Fibroblast of lung (primary cell): ENCODE results near the gene ALG3. TPM values are rescaled to one million over a fixed set of nuclear protein-coding genes. Genes with fewer than 3 reads are reported as not detected.

ENCODE experiments used
- DNase-seq, 2 donors: peaks; one replicate each; pipeline versions ENCODE4 v3.0.0 to v3.0.0-alpha.2; 2010; ENCODE audit warnings: low read depth in 2 of 2
- H2AFZ ChIP-seq: 2 replicates; pipeline ENCODE4 v1.5.1; 2012; ENCODE audit warnings: low read length, control low read depth, inconsistent platforms
- H3K27ac ChIP-seq: 2 replicates; pipeline ENCODE4 v1.5.1; 2011; ENCODE audit warnings: low read length, control low read depth; ENCODE audit not compliant: insufficient read depth
- H3K27me3 ChIP-seq: 2 replicates; pipeline ENCODE4 v1.5.1; 2011; ENCODE audit warnings: mild to moderate bottlenecking, low read length; ENCODE audit not compliant: control insufficient read depth, insufficient read depth
- H3K36me3 ChIP-seq: 2 replicates; pipeline ENCODE4 v1.5.1; 2011; ENCODE audit warnings: low read length; ENCODE audit not compliant: control insufficient read depth, insufficient read depth
- H3K4me1 ChIP-seq: 2 replicates; pipeline ENCODE4 v1.5.1; 2011; ENCODE audit warnings: low read length; ENCODE audit not compliant: control insufficient read depth, insufficient read depth; ENCODE audit errors: extremely low read depth
- H3K4me2 ChIP-seq: 2 replicates; pipeline ENCODE4 v1.5.1; 2011; ENCODE audit warnings: low read length, control low read depth; ENCODE audit not compliant: insufficient read depth; ENCODE audit errors: extremely low read depth
- H3K4me3 ChIP-seq, 4 experiments: fragments of 200-600 bp in 1 of 4; sonication (generic) in 1 of 4; replicated peaks in 1 of 4; 2 replicates each; pipeline ENCODE4 v1.5.1; 2011 to 2016; ENCODE audit warnings: low read length in 4 of 4, low read depth in 3 of 4, mild to moderate bottlenecking in 3 of 4, control low read depth in 2 of 4, inconsistent platforms in 1 of 4, mixed read lengths in 1 of 4; ENCODE audit not compliant: insufficient read depth in 1 of 4; ENCODE audit errors: control extremely low read depth in 1 of 4
- H3K79me2 ChIP-seq: 2 replicates; pipeline ENCODE4 v1.5.1; 2012; ENCODE audit warnings: mild to moderate bottlenecking, low read length, inconsistent platforms; ENCODE audit not compliant: control insufficient read depth, insufficient read depth
- H3K9ac ChIP-seq: 2 replicates; pipeline ENCODE4 v1.5.1; 2011; ENCODE audit warnings: mild to moderate bottlenecking, low read length, control low read depth; ENCODE audit not compliant: insufficient read depth
- H3K9me3 ChIP-seq: 2 replicates; pipeline ENCODE4 v1.5.1; 2012; ENCODE audit warnings: low read depth, low read length; ENCODE audit not compliant: control insufficient read depth, insufficient read depth
- H4K20me1 ChIP-seq: 2 replicates; pipeline ENCODE4 v1.5.1; 2011; ENCODE audit warnings: low read length; ENCODE audit not compliant: control insufficient read depth, insufficient read depth; ENCODE audit errors: extremely low read depth
- CTCF ChIP-seq, 2 donors: IDR thresholded peaks in 1 of 2; conservative IDR thresholded peaks in 1 of 2; 1 replicate in 1 of 2; 2 replicates in 1 of 2; pipeline ENCODE4 v1.5.1; 2011 to 2012; ENCODE audit warnings: low read length in 2 of 2, control low read depth in 1 of 2, inconsistent platforms in 1 of 2, low read depth in 1 of 2, mild to moderate bottlenecking in 1 of 2
- EZH2 ChIP-seq: IDR thresholded peaks from 2 replicates; pipeline ENCODE4 v1.5.1; 2012; ENCODE audit warnings: low read length, control low read depth, mild to moderate bottlenecking; ENCODE audit errors: missing control alignments
- polyA minus RNA-seq: library from RNA; depleted of rRNA, polyadenylated mRNA; stranded (reverse); fragments of >200 nt; gene quantifications from 2 replicates; pipeline ENCODE4 v1.2.3, GENCODE V29; 2011; ENCODE audit warnings: low replicate concordance
- polyA plus RNA-seq, 2 donors: library from polyadenylated mRNA; depleted of rRNA in 1 of 2; stranded (reverse) in 1 of 2; unstranded in 1 of 2; fragments of >200 nt; gene quantifications; 2 replicates each; pipeline ENCODE4 v1.2.1, GENCODE V29; 2011 to 2012; ENCODE audit warnings: missing spikeins in 1 of 2
- total RNA-seq: library from RNA; depleted of rRNA; stranded (reverse); fragments of >200 nt; gene quantifications from 2 replicates; pipeline ENCODE4 v1.2.1, GENCODE V29; 2014

ALG3 gene
- 21.6 and 26.7 TPM in 2 replicates for total RNA-seq
- polyA plus RNA-seq, result 27.2 and 36.8 TPM in 2 replicates
- polyA plus RNA-seq (2012), result 36.0 and 53.6 TPM in 2 replicates
- 174 and 249 TPM in 2 replicates for polyA minus RNA-seq

DNA sequence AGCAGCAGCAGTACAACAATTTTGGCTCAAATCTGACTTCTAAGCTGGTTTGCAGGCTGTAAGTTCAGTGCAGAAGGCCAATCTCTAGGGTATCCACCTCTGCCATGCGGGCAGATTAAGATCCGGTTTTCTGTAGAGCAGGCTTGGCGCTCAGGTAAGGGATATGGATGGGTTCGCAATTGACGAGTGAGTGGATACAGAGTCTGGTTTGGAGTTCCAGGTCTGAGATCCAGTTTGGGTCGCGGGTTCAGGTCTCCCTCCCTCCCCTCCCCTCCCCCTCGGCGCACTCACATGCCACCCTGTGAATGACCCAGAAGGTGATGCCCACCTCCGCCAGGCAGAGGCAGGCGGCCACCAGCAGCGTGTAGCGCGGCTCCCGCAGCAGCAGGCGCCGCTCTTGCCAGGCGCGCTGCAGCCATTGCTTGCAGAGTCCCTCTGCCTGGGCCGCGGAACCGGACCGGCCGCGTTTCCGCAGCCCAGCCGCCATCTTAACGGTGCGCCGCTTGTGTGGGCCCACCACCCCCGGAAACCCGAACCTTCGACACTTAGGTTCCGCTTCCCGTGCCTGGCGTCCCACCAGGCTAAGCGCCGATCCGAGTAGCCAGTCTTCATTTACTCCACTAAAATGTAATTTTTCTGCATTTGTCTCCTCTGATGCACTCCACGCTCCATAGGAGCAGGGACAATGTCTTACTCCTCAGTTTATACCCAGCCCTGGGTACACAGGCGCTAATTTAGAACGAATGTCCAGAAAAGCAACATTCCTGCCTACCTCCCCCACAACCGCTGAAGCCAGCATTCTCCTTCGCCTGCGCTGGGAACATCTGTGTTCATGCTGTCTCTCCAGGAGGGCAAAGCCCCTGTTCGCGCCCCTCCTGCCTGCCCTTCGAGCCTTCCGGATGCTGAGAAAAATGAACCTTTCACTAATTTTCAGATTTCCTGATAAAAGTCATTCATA, at the start of gene ALG3:
ALG3 (minus strand) TSS at position 509 of the 958 bp plus-strand sequence; CDS start at position 487, 22 bp downstream.
- no peaks in the 10 kb centered on the region for H4K20me1 ChIP-seq
- H2AFZ ChIP-seq, result peak within 1 kb of the TSS; percentile 98
- peak; percentile 87 to 90 for DNase-seq
- peak within 1 kb of the TSS; percentile 100 for H3K4me2 ChIP-seq
- no peak for TF ChIP-seq EZH2
- no peak for TF ChIP-seq CTCF (conservative IDR thresholded peaks at IDR 0.05 in 1 of 2, IDR thresholded peaks at IDR 0.05 in 1 of 2; ENCODE audit: low read depth in 1 of 2, low read length in 2 of 2)
- no peaks in the 10 kb centered on the region for H3K4me1 ChIP-seq
- peak within 1 kb of the TSS; percentile 70 for H3K9ac ChIP-seq
- H3K36me3 ChIP-seq, result peaks cover 7% of the 10 kb centered on the region
- H3K27me3 ChIP-seq, result no peaks in the 10 kb centered on the region
- H3K9me3 ChIP-seq, result no peaks in the 10 kb centered on the region
- peak within 1 kb of the TSS; percentile 79 to 100 (median 90) for H3K4me3 ChIP-seq
- H3K79me2 ChIP-seq, result peaks cover 13% of the 10 kb centered on the region
- peak within 1 kb of the TSS; percentile 92 for H3K27ac ChIP-seq

DNA sequence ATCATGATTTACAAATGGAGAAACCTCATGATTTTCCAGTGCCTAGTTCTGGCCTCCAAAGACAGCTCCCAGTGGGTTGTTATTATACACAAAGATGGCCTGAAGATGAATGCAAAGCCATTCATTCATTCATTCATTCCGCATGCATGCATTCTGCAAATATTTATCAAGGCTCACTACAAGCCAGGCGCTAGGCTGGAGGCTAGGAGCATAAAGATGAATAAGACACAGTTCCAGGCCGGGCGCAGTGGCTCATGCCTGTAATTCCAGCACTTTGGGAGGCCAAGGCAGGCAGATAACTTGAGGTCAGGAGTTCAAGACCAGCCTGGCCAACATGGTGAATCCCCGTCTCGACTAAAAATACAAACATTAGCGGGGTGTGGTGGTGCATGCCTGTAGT, 47.9 kb upstream of the ALG3 start:
- H3K36me3 ChIP-seq, result peaks cover under 1% of the 10 kb centered on the region
- H3K9ac ChIP-seq, result no peak overlapping the region
- peaks cover 7% of the 10 kb centered on the region for H3K27me3 ChIP-seq
- peaks cover 5% of the 10 kb centered on the region for H3K4me1 ChIP-seq
- no peak overlapping the region for H3K4me2 ChIP-seq
- no peak overlapping the region for H3K27ac ChIP-seq
- no peak overlapping the region for H3K4me3 ChIP-seq
- no peaks in the 10 kb centered on the region for H4K20me1 ChIP-seq
- no peak overlapping the region for H2AFZ ChIP-seq
- H3K9me3 ChIP-seq, result no peaks in the 10 kb centered on the region
- no peak for DNase-seq
- TF ChIP-seq EZH2, result no peak
- TF ChIP-seq CTCF (conservative IDR thresholded peaks at IDR 0.05 in 1 of 2, IDR thresholded peaks at IDR 0.05 in 1 of 2; ENCODE audit: low read depth in 1 of 2, low read length in 2 of 2), result no peak
- H3K79me2 ChIP-seq, result peaks cover 24% of the 10 kb centered on the region

DNA sequence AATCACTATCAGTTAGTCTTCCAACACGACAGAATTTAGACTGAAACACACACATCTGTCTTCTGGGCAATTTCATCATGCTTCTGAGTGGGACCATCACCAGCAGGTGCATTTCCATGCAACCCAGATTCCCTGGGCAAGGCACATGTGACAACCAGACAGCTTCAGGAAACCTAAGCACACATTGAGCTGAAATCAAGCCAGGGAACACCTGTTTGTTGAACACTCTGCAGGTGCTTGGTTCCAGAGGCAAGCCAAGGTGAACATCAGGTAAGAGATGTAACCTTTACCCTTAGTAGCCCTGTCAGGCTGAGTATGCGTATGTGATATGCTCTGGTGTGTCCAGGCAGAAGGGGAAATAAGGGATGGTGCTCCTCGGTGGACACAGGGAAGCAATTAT, 47.0 kb upstream of the ALG3 start:
- H4K20me1 ChIP-seq, result no peaks in the 10 kb centered on the region
- H2AFZ ChIP-seq, result no peak overlapping the region
- no peak overlapping the region for H3K4me3 ChIP-seq
- no peaks in the 10 kb centered on the region for H3K36me3 ChIP-seq
- no peak overlapping the region for H3K9ac ChIP-seq
- peaks cover 5% of the 10 kb centered on the region for H3K4me1 ChIP-seq
- no peak overlapping the region for H3K27ac ChIP-seq
- no peak overlapping the region for H3K4me2 ChIP-seq
- H3K9me3 ChIP-seq, result no peaks in the 10 kb centered on the region
- peaks cover 17% of the 10 kb centered on the region for H3K79me2 ChIP-seq
- no peak for DNase-seq
- H3K27me3 ChIP-seq, result peaks cover 7% of the 10 kb centered on the region
- TF ChIP-seq EZH2 (no peak), CTCF (conservative IDR thresholded peaks at IDR 0.05 in 1 of 2, IDR thresholded peaks at IDR 0.05 in 1 of 2; ENCODE audit: low read depth in 1 of 2, low read length in 2 of 2) (no peak)
